Skeletal muscle satellite cell (primary cell): ENCODE measurements around the gene DOCK4.
"Not testable (repeated sequence)": the region's sequence is repeated elsewhere in the genome, so short reads cannot be mapped to it uniquely, and the experiment has no call there.

Experiments used
- H3K27me3 ChIP-seq: 2 replicates; pipeline ENCODE4 v1.7.0; 2013; ENCODE audit warnings: low read length; ENCODE audit not compliant: control insufficient read depth, insufficient read depth
- H3K36me3 ChIP-seq: 2 replicates; pipeline ENCODE4 v1.7.0; 2013; ENCODE audit warnings: mild to moderate bottlenecking, control low read depth, low read length; ENCODE audit not compliant: insufficient read depth
- H3K4me1 ChIP-seq: 2 replicates; pipeline ENCODE4 v1.7.0; 2013; ENCODE audit warnings: low read length; ENCODE audit not compliant: control insufficient read depth, insufficient read depth
- H3K4me2 ChIP-seq: 2 replicates; pipeline ENCODE4 v1.7.0; 2013; ENCODE audit warnings: mild to moderate bottlenecking, low read length
- H3K4me3 ChIP-seq: 2 replicates; pipeline ENCODE4 v1.7.0; 2013; ENCODE audit warnings: low read length
- H3K9ac ChIP-seq: 2 replicates; pipeline ENCODE4 v1.7.0; 2013; ENCODE audit warnings: mild to moderate bottlenecking, low read depth, low read length, moderate library complexity
- H3K9me3 ChIP-seq: replicated peaks from 2 replicates; pipeline ENCODE4 v1.7.0; 2013; ENCODE audit warnings: mild to moderate bottlenecking, control low read depth, low read length

The DOCK4 gene

DNA sequence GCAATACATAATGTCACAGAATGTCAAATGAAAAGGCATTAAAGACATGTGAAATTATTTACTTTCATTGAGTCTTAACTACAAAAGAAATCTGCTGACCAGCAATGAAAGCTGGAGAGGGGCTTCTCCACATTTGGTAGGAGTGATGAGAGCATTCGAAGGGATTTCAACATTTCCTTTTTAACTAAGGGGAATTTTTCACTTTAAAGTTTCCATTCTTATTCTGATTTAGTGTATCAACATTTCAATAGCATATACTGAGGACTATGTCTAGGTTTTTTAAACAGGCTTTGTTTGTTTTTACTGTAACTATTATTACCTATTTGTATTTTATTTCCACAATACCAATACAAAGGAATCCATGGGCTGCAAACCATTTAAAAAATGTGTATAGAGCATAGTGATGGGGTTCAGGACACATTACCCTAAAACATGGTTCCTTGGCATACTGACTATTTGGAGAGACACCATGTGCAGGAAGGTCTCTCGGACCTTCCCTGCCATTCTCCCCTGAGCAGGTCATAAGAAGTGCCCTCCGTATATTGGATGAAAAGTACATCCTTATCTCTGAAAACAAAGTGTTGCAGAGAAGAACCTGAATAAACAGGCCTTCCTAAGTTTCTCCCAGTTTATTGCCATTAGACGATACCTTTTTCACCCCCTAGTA lies 278.7 kb downstream of the DOCK4 start:
- Histone ChIP-seq H3K9ac (no peak overlapping the region), H3K4me1 (no peaks in the 10 kb centered on the region), H3K9me3 (no peaks in the 10 kb centered on the region), H3K4me2 (no peak overlapping the region), H3K36me3 (no peaks in the 10 kb centered on the region), H3K27me3 (no peaks in the 10 kb centered on the region), H3K4me3 (no peak overlapping the region)

DNA sequence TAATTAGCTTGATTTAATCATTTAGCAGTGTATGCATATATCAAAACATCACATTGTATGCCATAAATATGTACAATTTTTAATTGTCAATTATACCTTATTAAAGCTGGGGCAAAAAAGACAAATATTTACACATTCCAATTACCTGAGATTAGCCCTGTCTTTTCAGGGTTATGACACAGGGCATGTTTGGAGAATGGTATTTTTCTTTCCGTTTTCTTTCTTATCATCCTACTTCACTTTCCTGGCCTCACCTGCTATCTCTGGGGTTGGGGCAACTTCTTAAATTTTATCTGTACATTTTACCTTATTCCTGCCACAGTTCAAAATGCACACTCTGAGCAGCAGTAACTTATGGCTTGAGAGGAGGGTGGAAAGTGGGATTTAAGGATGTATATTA lies 285.9 kb downstream of the DOCK4 start:
- H3K4me1 ChIP-seq: peaks cover 10% of the 10 kb centered on the region
- H3K9me3 ChIP-seq: no peaks in the 10 kb centered on the region
- H3K9ac ChIP-seq: no peak overlapping the region
- no peaks in the 10 kb centered on the region for H3K36me3 ChIP-seq
- peaks cover 4% of the 10 kb centered on the region for H3K27me3 ChIP-seq
- no peak overlapping the region for H3K4me2 ChIP-seq
- H3K4me3 ChIP-seq: no peak overlapping the region

DNA sequence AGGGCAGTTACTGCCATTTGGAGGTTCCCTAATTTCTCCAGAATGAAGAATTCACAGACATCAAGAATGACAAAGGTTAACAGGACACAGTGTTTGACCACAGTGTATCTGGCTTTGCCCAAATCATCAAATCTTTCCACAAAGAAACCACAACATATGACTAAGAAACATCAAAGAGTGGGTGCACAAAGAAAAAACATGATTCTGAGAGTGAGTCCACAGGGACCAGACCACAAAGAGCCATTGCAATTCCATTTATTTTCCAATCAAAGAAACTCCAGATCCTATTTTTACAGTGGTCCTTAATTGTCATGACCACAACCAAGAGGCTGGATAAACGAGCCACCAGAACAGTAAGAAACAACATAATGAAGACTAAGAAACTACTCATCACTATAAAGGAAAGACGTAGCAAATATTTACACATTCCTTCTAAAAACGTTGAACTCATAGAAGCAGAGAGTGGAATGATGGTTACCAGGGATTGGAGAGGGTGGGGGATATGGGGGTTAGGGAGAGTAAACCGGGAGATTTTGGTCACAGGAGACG lies 286.5 kb downstream of the DOCK4 start:
- Histone ChIP-seq H3K4me3 (no peak overlapping the region), H3K4me2 (no peak overlapping the region)

DNA sequence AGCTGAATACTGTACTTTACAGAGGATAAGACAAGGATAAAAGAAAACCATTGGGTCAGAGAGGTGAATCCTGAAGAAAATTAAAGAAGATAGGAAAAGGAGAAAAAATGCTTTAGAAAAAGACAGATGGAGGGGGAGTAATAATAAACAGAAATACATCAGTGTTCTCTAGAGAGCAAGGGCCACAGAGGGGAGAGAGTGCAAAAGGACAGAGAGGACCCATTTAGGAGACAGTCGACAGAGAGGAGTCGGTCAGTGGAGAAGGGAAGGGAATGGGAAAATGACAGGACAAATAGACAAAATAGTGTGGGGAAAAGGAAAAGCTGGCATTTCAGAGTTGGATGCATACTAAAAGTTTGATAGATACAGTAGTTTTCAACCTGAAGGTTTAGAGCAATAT lies 287.0 kb downstream of the DOCK4 start:
- no peak overlapping the region for H3K4me3 ChIP-seq
- H3K27me3 ChIP-seq: peaks cover 4% of the 10 kb centered on the region
- no peak overlapping the region for H3K9ac ChIP-seq
- H3K4me1 ChIP-seq: peaks cover 10% of the 10 kb centered on the region
- no peak overlapping the region for H3K4me2 ChIP-seq
- no peaks in the 10 kb centered on the region for H3K9me3 ChIP-seq
- H3K36me3 ChIP-seq: no peaks in the 10 kb centered on the region

More for the DNA sequence above, 286.5 kb downstream of the DOCK4 start:
- Histone ChIP-seq H3K9ac (no peak overlapping the region), H3K36me3 (no peaks in the 10 kb centered on the region), H3K9me3 (no peaks in the 10 kb centered on the region), H3K27me3 (peaks cover 4% of the 10 kb centered on the region), H3K4me1 (peaks cover 10% of the 10 kb centered on the region)

DNA sequence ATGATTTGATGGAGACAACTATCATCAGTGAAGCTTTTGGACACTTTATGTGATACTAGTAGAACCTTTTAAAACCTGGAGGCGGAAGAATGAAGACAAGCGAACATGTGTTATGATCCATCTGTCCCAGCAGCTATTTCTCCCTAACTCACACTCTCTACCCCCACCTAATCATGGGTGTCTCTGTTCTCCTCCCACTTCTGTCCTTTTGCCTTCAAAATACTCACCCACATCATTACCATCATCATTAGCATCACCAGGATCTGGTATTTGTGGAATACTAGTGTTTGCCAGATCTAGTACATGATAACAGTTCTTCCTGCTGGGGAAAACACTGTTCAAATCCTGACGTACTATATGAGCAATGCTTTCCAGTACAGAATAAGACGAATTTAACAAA lies 287.7 kb downstream of the DOCK4 start:
- Histone ChIP-seq H3K27me3 (peaks cover 4% of the 10 kb centered on the region), H3K4me3 (no peak overlapping the region), H3K9ac (no peak overlapping the region), H3K4me1 (peaks cover 10% of the 10 kb centered on the region), H3K9me3 (no peaks in the 10 kb centered on the region), H3K36me3 (no peaks in the 10 kb centered on the region), H3K4me2 (no peak overlapping the region)

DNA sequence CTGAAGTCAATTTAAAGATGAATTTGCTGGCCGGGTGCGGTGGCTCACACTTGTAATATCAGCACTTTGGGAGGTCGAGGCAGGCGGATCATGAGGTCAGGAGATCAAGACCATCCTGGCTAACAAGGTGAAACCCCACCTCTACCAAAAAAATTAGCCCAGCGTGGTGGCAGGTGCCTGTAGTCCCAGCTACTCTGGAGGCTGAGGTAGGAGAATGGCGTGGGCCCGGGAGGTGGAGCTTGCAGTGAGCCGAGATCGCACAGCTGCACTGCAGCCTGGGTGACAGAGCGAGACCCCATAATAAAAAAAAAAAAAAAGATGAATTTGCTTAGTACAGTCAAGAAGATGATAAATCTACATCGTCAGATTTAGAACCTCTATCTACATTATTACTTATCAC lies 288.8 kb downstream of the DOCK4 start:
- H3K4me1 ChIP-seq, H3K4me2 ChIP-seq, H3K27me3 ChIP-seq, H3K9me3 ChIP-seq, H3K9ac ChIP-seq, H3K36me3 ChIP-seq, H3K4me3 ChIP-seq: not testable (repeated sequence)

DNA sequence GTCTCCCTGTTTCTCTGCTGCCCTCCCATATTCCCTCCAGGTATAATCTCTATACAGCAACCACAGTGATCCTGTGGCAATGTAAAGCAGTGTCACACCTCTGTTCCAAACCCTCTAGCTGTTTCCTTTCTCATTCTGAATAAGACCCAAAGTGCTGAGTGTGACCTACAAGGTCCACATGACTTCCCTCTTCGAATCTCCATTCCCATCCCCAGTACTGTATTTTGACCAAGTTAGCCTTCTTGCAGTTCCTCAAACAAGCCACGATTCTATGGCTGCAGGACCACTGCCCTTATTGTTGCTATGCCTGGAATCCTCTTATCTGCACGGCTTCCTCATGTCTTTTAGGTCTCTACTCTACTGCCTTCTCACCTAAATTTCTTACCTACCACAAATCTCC lies 291.9 kb downstream of the DOCK4 start:
- peaks cover 2% of the 10 kb centered on the region for H3K4me1 ChIP-seq
- H3K4me2 ChIP-seq: no peak overlapping the region
- no peaks in the 10 kb centered on the region for H3K9me3 ChIP-seq
- no peaks in the 10 kb centered on the region for H3K36me3 ChIP-seq
- peaks cover 4% of the 10 kb centered on the region for H3K27me3 ChIP-seq
- H3K9ac ChIP-seq: no peak overlapping the region
- H3K4me3 ChIP-seq: no peak overlapping the region

DNA sequence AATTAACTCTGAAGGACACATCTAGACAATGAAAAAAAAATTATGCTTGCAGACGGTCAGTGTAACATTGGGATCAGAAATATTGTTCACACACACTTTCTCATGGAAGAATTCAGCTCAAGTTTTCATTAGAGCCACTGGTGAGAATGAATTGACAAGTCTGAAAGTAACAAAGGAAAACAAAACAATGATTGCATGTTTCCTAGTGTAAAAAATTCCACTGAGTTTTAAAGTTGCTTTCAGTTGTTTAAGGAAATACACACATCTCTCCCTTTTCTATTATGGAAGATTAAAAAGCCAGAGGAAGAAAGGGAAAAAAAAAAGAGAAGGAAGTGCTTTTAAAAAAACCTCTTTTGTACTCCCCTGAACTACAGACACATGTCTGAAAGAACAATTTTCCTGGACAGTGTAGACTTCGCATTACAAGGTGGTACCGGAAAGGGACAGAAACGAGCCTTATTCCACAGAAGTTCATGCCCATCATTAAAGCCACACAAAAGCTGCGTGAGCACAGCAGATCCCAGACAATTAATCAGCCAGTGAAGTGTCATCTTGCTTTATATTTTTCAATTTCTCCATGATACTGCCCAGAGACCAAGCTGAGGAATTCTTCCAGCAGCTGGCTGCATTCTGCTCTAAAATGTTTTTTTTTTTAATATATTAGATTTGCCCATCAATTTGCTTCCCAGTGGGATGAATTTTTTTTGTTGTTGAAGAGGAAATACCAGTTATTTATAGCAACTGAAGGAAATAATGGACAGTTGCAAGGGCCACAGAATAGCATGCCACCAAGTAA lies 294.8 kb downstream of the DOCK4 start:
- Histone ChIP-seq H3K4me1 (no peaks in the 10 kb centered on the region), H3K9ac (no peak overlapping the region), H3K36me3 (no peaks in the 10 kb centered on the region), H3K9me3 (no peaks in the 10 kb centered on the region), H3K27me3 (no peaks in the 10 kb centered on the region), H3K4me3 (no peak overlapping the region), H3K4me2 (no peak overlapping the region)

DNA sequence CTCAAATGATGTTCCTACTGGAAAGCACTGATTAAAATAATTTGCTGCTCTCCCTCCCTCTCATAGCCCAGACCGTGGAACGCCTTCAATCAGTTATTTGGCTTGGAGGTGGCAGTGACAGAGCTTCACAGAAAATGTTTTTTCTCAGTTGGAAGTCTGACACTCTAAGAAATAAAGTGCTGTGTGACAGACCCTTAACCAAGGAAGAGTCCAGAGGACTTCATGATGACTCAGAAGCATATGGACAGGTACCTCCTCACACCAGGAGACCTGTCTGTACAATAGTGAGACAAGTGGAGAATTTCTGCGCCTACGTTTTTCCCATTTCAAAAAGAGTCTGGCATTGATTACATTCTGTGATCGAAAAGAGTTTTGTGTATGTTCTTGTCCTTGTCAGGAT lies 295.5 kb downstream of the DOCK4 start:
- no peaks in the 10 kb centered on the region for H3K9me3 ChIP-seq
- H3K4me1 ChIP-seq: no peaks in the 10 kb centered on the region
- H3K9ac ChIP-seq: no peak overlapping the region
- H3K36me3 ChIP-seq: no peaks in the 10 kb centered on the region
- no peaks in the 10 kb centered on the region for H3K27me3 ChIP-seq
- no peak overlapping the region for H3K4me2 ChIP-seq
- H3K4me3 ChIP-seq: no peak overlapping the region

DNA sequence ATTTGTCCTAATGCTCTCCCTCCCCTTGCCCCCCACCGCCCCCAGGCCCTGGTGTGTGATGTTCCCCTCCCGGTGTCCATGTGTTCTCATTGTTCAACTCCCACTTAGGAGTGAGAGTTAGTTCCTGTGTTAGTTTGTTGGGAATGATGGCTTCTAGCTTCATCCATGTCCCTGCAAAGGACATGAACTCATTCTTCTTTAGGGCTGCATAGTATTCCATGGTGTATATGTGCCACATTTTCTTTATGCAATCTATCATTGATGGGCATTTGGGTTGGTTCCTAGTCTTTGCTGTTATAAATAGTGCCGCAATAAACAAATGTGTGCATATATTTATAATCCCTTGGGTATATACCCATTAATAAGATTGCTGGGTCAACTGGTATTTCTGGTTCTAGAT lies 297.5 kb downstream of the DOCK4 start:
- H3K27me3 ChIP-seq, H3K36me3 ChIP-seq, H3K9ac ChIP-seq, H3K4me1 ChIP-seq, H3K4me2 ChIP-seq, H3K4me3 ChIP-seq, H3K9me3 ChIP-seq: not testable (repeated sequence)

DNA sequence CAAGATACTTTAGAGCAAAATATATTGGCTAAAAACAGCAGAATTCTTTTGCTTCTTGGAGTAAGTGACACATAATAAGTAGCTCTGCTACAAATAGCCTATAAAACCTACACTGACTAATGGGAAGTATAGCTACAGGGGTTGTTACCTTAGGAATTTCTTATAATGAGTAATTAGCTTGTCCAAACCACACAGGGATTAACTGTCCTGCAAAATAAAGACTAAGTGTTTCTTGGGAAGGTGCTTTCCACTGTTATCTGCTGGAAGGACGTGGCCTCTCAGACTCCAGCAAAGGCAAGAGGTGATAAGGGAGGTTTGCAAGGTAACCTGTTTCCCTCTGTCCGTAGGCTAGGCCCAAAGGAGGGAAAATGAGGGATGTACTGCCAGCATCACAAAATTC lies 302.4 kb downstream of the DOCK4 start:
- peaks cover 7% of the 10 kb centered on the region for H3K4me1 ChIP-seq
- no peaks in the 10 kb centered on the region for H3K9me3 ChIP-seq
- no peak overlapping the region for H3K9ac ChIP-seq
- H3K4me2 ChIP-seq: no peak overlapping the region
- no peaks in the 10 kb centered on the region for H3K36me3 ChIP-seq
- H3K27me3 ChIP-seq: no peaks in the 10 kb centered on the region
- H3K4me3 ChIP-seq: no peak overlapping the region

DNA sequence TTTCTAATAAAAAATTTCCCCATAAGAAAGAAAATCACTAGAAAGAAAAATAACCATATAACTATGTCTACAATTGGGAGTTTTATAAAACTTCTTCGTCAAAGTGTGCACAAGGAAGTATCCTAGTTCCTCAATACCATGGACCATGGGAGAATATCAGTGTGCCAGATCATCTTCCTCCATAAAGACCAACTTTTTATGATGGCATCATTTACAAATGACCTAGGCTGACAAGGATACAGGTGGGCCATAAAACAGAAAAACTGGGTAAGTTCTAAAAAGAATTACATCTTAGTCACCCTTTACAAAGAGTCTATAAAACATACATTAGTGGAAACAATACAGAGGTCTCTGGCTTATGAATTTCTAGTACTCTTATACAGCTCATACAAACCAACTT lies 303.2 kb downstream of the DOCK4 start:
- Histone ChIP-seq H3K4me3 (no peak overlapping the region), H3K36me3 (no peaks in the 10 kb centered on the region), H3K9me3 (no peaks in the 10 kb centered on the region), H3K27me3 (no peaks in the 10 kb centered on the region), H3K9ac (no peak overlapping the region), H3K4me1 (peaks cover 7% of the 10 kb centered on the region), H3K4me2 (no peak overlapping the region)
